DOHH2 (cell line): Measurements from ENCODE around the gene DLG1.

ENCODE experiments used
- H3F3A ChIP-seq: fragments of 200-600 bp; sonication (generic), shearing (Covaris generic); 2 replicates; pipeline ENCODE4 v1.6.0; 2016; ENCODE audit warnings: antibody characterized with exemption, mild to moderate bottlenecking; ENCODE audit not compliant: control insufficient read depth, insufficient read depth
- H3K27ac ChIP-seq: fragments of 200-600 bp; sonication (generic); 2 replicates; pipeline ENCODE4 v1.5.1; 2014; ENCODE audit warnings: low read depth, mild to moderate bottlenecking, low read length, moderate library complexity
- H3K27me3 ChIP-seq: fragments of 200-600 bp; sonication (generic); 2 replicates; pipeline ENCODE4 v1.6.1; 2014; ENCODE audit warnings: mild to moderate bottlenecking, low read length, mixed read lengths; ENCODE audit not compliant: control insufficient read depth
- H3K36me3 ChIP-seq: fragments of 200-600 bp; sonication (generic); 2 replicates; pipeline ENCODE4 v1.6.1; 2014; ENCODE audit warnings: mild to moderate bottlenecking, low read length, moderate library complexity, mixed read lengths; ENCODE audit not compliant: control insufficient read depth
- H3K4me1 ChIP-seq: fragments of 200-600 bp; sonication (generic); 2 replicates; pipeline ENCODE4 v1.6.1; 2014; ENCODE audit warnings: mild to moderate bottlenecking, low read length, mixed read lengths; ENCODE audit not compliant: control insufficient read depth
- H3K4me2 ChIP-seq: fragments of 200-600 bp; sonication (generic); 2 replicates; pipeline ENCODE4 v1.6.0; 2014; ENCODE audit warnings: mild to moderate bottlenecking, low read length, moderate library complexity
- H3K4me3 ChIP-seq: fragments of 200-600 bp; sonication (generic); 2 replicates; pipeline ENCODE4 v1.5.1; 2014; ENCODE audit warnings: mild to moderate bottlenecking, low read length, mixed read lengths
- H3K79me2 ChIP-seq: fragments of 200-600 bp; sonication (generic); 2 replicates; pipeline ENCODE4 v1.6.1; 2014; ENCODE audit warnings: mild to moderate bottlenecking, low read length, mixed read lengths; ENCODE audit not compliant: control insufficient read depth
- H3K9me2 ChIP-seq: fragments of 200-600 bp; sonication (generic); replicated peaks from 2 replicates; pipeline ENCODE4 v1.6.1; 2014; ENCODE audit warnings: mild to moderate bottlenecking, low read length, mixed read lengths; ENCODE audit not compliant: control insufficient read depth
- H3K9me3 ChIP-seq: fragments of 200-600 bp; sonication (generic); 2 replicates; pipeline ENCODE4 v1.6.1; 2014; ENCODE audit warnings: antibody characterized with exemption, low read length, mixed read lengths; ENCODE audit not compliant: control insufficient read depth, insufficient read depth
- H4K20me1 ChIP-seq: fragments of 200-600 bp; sonication (generic); 2 replicates; pipeline ENCODE4 v1.6.0; 2014; ENCODE audit warnings: low read depth, mild to moderate bottlenecking, antibody characterized with exemption, low read length, moderate library complexity; ENCODE audit not compliant: control insufficient read depth, insufficient read depth
- EZH2phosphoT487 ChIP-seq: fragments of 200-600 bp; sonication (generic); IDR thresholded peaks from 2 replicates; pipeline ENCODE4 v1.6.1; 2017; ENCODE audit warnings: borderline replicate concordance, mild to moderate bottlenecking, antibody characterized with exemption, low read length, moderate library complexity, mixed read lengths
- TF ChIP-seq, protein P1 (sequence below): fragments of 200-600 bp; sonication (generic); IDR thresholded peaks from one replicate; pipeline ENCODE4 v1.5.1; 2014; ENCODE audit warnings: antibody characterized with exemption, mild to moderate bottlenecking, low read depth, low read length; ENCODE audit not compliant: poor library complexity, severe bottlenecking

Gene DLG1

DNA sequence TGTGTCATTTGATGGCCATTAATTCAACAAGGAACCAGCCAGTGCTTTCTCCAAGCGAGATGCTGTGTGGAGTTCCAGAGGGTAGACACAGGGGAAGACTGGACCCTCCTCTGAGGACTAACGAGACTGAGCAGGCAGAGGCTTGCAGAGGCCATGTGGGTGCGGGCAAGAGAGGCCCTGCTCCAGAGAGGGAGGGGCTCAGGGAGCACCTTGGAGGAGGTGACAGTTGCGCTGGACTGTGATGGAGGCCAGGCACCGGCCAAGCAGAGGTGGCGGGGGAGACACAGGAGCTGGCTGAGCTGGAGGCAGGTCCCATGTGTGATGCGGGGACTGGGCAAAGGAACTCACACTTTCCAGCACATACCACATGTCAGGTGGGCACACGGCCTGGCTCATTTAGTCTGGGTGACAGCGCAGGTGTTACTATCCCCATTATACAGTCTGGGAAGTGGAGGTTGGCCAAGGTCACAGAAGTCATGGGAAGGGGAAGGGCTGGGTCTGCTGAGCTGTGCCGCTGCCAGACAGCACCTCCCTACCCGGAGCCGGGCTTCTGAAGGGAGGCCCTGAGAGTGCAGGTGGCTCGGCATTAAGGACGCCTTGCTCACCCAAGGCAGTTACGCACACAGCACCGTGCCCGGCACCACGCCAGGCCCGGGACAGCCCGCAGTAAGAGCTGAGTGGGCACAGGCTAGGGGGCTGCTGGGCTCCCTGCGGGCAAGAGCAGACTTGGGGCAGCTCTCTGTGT lies 272.5 kb downstream of the DLG1 start:
- TF ChIP-seq EZH2phosphoT487 = no peak
- Histone ChIP-seq H3K27me3 (peaks cover 38% of the 10 kb centered on the region), H3K27ac (no peak overlapping the region), H3K9me2 (no peaks in the 10 kb centered on the region), H3K9me3 (no peaks in the 10 kb centered on the region), H4K20me1 (peaks cover 4% of the 10 kb centered on the region; the same call in 1 of the 2 replicates), H3K4me3 (no peak overlapping the region), H3K4me1 (peaks cover 52% of the 10 kb centered on the region), H3F3A (peaks cover 4% of the 10 kb centered on the region; the same call in 1 of the 2 replicates), H3K79me2 (no peaks in the 10 kb centered on the region), H3K36me3 (no peaks in the 10 kb centered on the region), H3K4me2 (no peak overlapping the region)

DNA sequence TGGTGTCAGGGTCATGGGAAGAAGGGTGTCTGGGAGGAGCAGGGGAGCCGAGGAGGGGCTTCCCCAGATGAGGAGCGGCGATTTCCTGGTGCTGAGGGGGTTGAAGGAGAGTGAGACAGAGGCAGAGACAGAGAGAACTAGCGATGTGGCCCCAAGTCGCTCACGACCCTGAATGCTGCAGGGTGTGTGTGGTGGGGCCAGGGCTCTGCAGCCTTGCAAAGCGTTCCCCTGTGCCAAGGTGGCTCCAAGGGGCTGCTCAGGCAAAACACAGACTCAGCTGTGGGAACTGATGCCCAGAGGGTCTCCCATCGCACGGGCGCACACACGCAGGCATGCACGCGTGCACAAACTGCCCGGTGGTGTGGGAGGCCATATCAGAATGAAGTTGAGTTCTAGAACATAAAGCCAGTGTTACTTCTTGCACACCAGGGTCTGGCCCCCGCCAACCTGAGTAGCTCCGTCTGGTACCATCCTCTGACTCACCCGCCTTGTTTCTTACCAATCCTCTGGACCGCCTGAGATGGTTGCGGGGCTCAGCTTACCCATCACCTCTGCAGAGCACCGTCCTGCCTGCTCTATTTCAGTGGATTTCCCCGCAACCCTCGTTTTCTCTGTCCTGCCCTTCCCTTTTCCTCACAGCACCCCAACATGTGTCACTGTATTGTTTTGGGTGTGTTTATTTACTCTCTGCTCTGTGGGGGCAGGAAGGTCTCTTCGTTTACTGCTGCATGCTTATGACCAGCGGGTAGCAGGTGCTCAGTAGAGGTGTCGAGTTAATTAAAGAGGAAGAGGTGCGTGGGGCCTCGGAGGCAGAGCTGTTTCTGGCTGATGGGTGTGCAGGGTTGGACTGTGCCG lies 273.3 kb downstream of the DLG1 start:
- Histone ChIP-seq H3K27ac (no peak overlapping the region), H3F3A (peaks cover 4% of the 10 kb centered on the region; the same call in 1 of the 2 replicates), H3K4me2 (no peak overlapping the region), H3K79me2 (no peaks in the 10 kb centered on the region), H3K27me3 (peaks cover 39% of the 10 kb centered on the region), H3K4me3 (no peak overlapping the region), H3K4me1 (peaks cover 48% of the 10 kb centered on the region), H4K20me1 (peaks cover 4% of the 10 kb centered on the region; the same call in 1 of the 2 replicates), H3K9me2 (no peaks in the 10 kb centered on the region), H3K9me3 (no peaks in the 10 kb centered on the region), H3K36me3 (no peaks in the 10 kb centered on the region)
- TF ChIP-seq, protein P1, sequence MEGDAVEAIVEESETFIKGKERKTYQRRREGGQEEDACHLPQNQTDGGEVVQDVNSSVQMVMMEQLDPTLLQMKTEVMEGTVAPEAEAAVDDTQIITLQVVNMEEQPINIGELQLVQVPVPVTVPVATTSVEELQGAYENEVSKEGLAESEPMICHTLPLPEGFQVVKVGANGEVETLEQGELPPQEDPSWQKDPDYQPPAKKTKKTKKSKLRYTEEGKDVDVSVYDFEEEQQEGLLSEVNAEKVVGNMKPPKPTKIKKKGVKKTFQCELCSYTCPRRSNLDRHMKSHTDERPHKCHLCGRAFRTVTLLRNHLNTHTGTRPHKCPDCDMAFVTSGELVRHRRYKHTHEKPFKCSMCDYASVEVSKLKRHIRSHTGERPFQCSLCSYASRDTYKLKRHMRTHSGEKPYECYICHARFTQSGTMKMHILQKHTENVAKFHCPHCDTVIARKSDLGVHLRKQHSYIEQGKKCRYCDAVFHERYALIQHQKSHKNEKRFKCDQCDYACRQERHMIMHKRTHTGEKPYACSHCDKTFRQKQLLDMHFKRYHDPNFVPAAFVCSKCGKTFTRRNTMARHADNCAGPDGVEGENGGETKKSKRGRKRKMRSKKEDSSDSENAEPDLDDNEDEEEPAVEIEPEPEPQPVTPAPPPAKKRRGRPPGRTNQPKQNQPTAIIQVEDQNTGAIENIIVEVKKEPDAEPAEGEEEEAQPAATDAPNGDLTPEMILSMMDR = no peak
- TF ChIP-seq EZH2phosphoT487 = no peak

DNA sequence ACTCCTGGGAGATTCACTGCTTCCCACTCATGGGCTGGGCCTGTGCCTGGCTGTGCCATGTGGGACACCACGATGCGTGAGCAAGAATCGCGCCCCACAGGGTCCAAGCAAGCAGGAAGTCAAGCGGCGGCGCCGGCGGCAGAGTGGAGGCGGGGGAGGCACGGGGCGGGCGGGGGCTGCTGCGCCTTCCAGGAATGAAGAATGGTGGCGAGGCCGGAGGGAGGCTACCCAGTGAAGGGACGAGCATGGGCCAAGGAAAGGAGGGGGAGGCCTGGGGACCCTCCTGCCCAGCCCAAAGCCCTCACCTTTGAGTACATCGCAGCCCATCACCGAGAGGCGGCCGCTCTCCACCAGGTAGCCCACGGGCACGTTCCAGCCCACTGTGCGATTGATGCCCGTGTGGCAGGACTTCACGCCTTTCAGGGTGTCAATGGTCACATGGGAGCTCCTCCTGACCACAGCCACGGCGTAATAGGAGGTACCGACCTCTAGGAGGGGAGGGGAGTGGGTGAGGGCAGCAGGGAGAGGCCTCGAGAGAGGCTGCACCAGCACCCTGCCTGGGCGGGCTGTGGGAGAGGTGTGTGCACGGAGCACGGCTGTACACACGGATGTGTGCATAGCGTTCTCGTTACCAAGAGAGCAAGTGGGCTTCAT lies 274.3 kb downstream of the DLG1 start:
- H4K20me1 ChIP-seq = peaks cover 4% of the 10 kb centered on the region; the same call in 1 of the 2 replicates
- peak overlapping the region; percentile 58; the same call in 1 of the 2 replicates for H3K27ac ChIP-seq
- TF ChIP-seq, protein P1 = no peak
- TF ChIP-seq EZH2phosphoT487 = no peak
- H3K4me3 ChIP-seq = peak overlapping the region; percentile 72
- no peaks in the 10 kb centered on the region for H3K9me2 ChIP-seq
- peak overlapping the region; percentile 97 for H3K4me2 ChIP-seq
- peaks cover 4% of the 10 kb centered on the region; the same call in 1 of the 2 replicates for H3F3A ChIP-seq
- H3K9me3 ChIP-seq = no peaks in the 10 kb centered on the region
- H3K36me3 ChIP-seq = no peaks in the 10 kb centered on the region
- peaks cover 36% of the 10 kb centered on the region for H3K27me3 ChIP-seq
- peaks cover 42% of the 10 kb centered on the region for H3K4me1 ChIP-seq
- no peaks in the 10 kb centered on the region for H3K79me2 ChIP-seq
